HUES48 (cell line): ENCODE results near the gene FBXL15.

ENCODE experiments used
- H3K27ac ChIP-seq: one replicate; pipeline ENCODE4 v1.7.0; 2013; ENCODE audit warnings: low read depth, low read length, inconsistent platforms
- H3K27me3 ChIP-seq: 2 replicates; pipeline ENCODE4 v1.6.1; 2013; ENCODE audit warnings: mild to moderate bottlenecking, low read length; ENCODE audit not compliant: control insufficient read depth, insufficient read depth
- H3K36me3 ChIP-seq: 2 replicates; pipeline ENCODE4 v1.6.1; 2013; ENCODE audit warnings: low read length; ENCODE audit not compliant: control insufficient read depth, insufficient read depth
- H3K4me1 ChIP-seq: 2 replicates; pipeline ENCODE4 v1.6.1; 2013; ENCODE audit warnings: mild to moderate bottlenecking, low read length; ENCODE audit not compliant: control insufficient read depth, insufficient read depth
- H3K4me3 ChIP-seq: 2 replicates; pipeline ENCODE4 v1.5.1; 2013; ENCODE audit warnings: mild to moderate bottlenecking, low read depth, low read length
- H3K9ac ChIP-seq: 2 replicates; pipeline ENCODE4 v1.6.1; 2013; ENCODE audit warnings: mild to moderate bottlenecking, low read depth, low read length, moderate library complexity
- H3K9me3 ChIP-seq: 2 replicates; pipeline ENCODE4 v1.6.1; 2013; ENCODE audit warnings: low read length; ENCODE audit not compliant: control insufficient read depth, insufficient read depth

FBXL15 gene

GRCh38 chr10:102461187-102462054, 40.8 kb downstream of the FBXL15 start:
- peak overlapping the region; percentile 53 for H3K27ac ChIP-seq
- H3K4me3 ChIP-seq, result peak overlapping the region; percentile 66
- H3K4me1 ChIP-seq, result peaks cover 28% of the 10 kb centered on the region
- H3K36me3 ChIP-seq, result peaks cover 2% of the 10 kb centered on the region
- peak overlapping the region; percentile 43 for H3K9ac ChIP-seq
- H3K27me3 ChIP-seq, result no peaks in the 10 kb centered on the region
- H3K9me3 ChIP-seq, result no peaks in the 10 kb centered on the region

- H3K9me3 ChIP-seq, result no peaks in the 10 kb centered on the region
- H3K9ac ChIP-seq, result no peak overlapping the region
- no peaks in the 10 kb centered on the region for H3K36me3 ChIP-seq
- peaks cover 26% of the 10 kb centered on the region for H3K4me1 ChIP-seq
- no peaks in the 10 kb centered on the region for H3K27me3 ChIP-seq
- peak overlapping the region; percentile 66 for H3K4me3 ChIP-seq
- H3K27ac ChIP-seq, result no peak overlapping the region
Observed at GRCh38 chr10:102462512-102463054, 41.9 kb downstream of the FBXL15 start.

- no peaks in the 10 kb centered on the region for H3K27me3 ChIP-seq
- no peaks in the 10 kb centered on the region for H3K36me3 ChIP-seq
- no peak overlapping the region for H3K4me3 ChIP-seq
- no peak overlapping the region for H3K27ac ChIP-seq
- H3K9ac ChIP-seq, result no peak overlapping the region
- no peaks in the 10 kb centered on the region for H3K9me3 ChIP-seq
- H3K4me1 ChIP-seq, result peaks cover 26% of the 10 kb centered on the region
Observed at GRCh38 chr10:102463983-102464382, 43.3 kb downstream of the FBXL15 start.

GRCh38 chr10:102465466-102465865, 44.8 kb downstream of the FBXL15 start:
- no peak overlapping the region for H3K9ac ChIP-seq
- no peak overlapping the region for H3K27ac ChIP-seq
- no peaks in the 10 kb centered on the region for H3K27me3 ChIP-seq
- no peak overlapping the region for H3K4me3 ChIP-seq
- H3K4me1 ChIP-seq, result peaks cover 24% of the 10 kb centered on the region
- 0 out of 2 replicates have a peak, but pooled peaks cover 8% of the 10 kb centered on the region for H3K36me3 ChIP-seq
- no peaks in the 10 kb centered on the region for H3K9me3 ChIP-seq

GRCh38 chr10:102467318-102467717, 46.7 kb downstream of the FBXL15 start:
- Histone ChIP-seq H3K4me3 (no peak overlapping the region), H3K9me3 (no peaks in the 10 kb centered on the region), H3K4me1 (peaks cover 15% of the 10 kb centered on the region), H3K9ac (no peak overlapping the region), H3K27me3 (no peaks in the 10 kb centered on the region), H3K27ac (no peak overlapping the region), H3K36me3 (0 out of 2 replicates have a peak, but pooled peaks cover 8% of the 10 kb centered on the region)

- H3K4me1 ChIP-seq, result peaks cover 8% of the 10 kb centered on the region; the same call in 1 of the 2 replicates
- no peak overlapping the region for H3K4me3 ChIP-seq
- no peak overlapping the region for H3K27ac ChIP-seq
- no peak overlapping the region for H3K9ac ChIP-seq
- no peaks in the 10 kb centered on the region for H3K9me3 ChIP-seq
- no peaks in the 10 kb centered on the region for H3K27me3 ChIP-seq
- H3K36me3 ChIP-seq, result 0 out of 2 replicates have a peak, but pooled peaks cover 8% of the 10 kb centered on the region
Observed at GRCh38 chr10:102467971-102468438, 47.4 kb downstream of the FBXL15 start.

- H3K27ac ChIP-seq, result no peak overlapping the region
- H3K9ac ChIP-seq, result no peak overlapping the region
- H3K27me3 ChIP-seq, result no peaks in the 10 kb centered on the region
- H3K9me3 ChIP-seq, result no peaks in the 10 kb centered on the region
- peaks cover 10% of the 10 kb centered on the region for H3K36me3 ChIP-seq
- H3K4me3 ChIP-seq, result no peak overlapping the region
- peaks cover 3% of the 10 kb centered on the region; the same call in 1 of the 2 replicates for H3K4me1 ChIP-seq
Observed at GRCh38 chr10:102468683-102469082, 48.0 kb downstream of the FBXL15 start.

- H3K36me3 ChIP-seq, result peaks cover 16% of the 10 kb centered on the region
- no peak overlapping the region for H3K27ac ChIP-seq
- H3K27me3 ChIP-seq, result no peaks in the 10 kb centered on the region
- no peaks in the 10 kb centered on the region for H3K4me1 ChIP-seq
- no peak overlapping the region for H3K4me3 ChIP-seq
- H3K9me3 ChIP-seq, result no peaks in the 10 kb centered on the region
- H3K9ac ChIP-seq, result no peak overlapping the region
Observed at GRCh38 chr10:102470579-102471546, 50.2 kb downstream of the FBXL15 start.
